ENCODE measurements around the gene ATRAID. TPM values are rescaled to one million over a fixed set of nuclear protein-coding genes. Genes with fewer than 3 reads are reported as not detected.
"Not testable (repeated sequence)": the region's sequence is repeated elsewhere in the genome, so short reads cannot be mapped to it uniquely, and the experiment has no call there.

Gene ATRAID
- total RNA-seq, 6 experiments from 2014 or later: 30.7 to 65.8 (median 35.9) TPM

- no peaks in the 10 kb centered on the region for H3K27me3 ChIP-seq
- peak in 2 of 4 donors; percentile 17 to 20 for ATAC-seq
Measured at GRCh38 chr2:27170581-27171337, 41.1 kb upstream of the ATRAID start.

GRCh38 chr2:27171351-27171848, 40.4 kb upstream of the ATRAID start:
- Histone ChIP-seq H3K27me3 (no peaks in the 10 kb centered on the region), H3K9me3 (no peaks in the 10 kb centered on the region), H3K4me3 (no peak overlapping the region), H3K4me1 (peaks cover 0 to 19% (median 8%) of the 10 kb centered on the region in 4 donors), H3K27ac (peak overlapping the region; percentile 71 to 75 (median 74)), H3K36me3 (no peaks in the 10 kb centered on the region)
- DNase-seq (peak; percentile 52 to 80 (median 56)), ATAC-seq (peak; percentile 83 to 85 (median 84))
- intact Hi-C loops (cut with DNase I): no loop called here
- no peak for TF ChIP-seq POLR2A (IDR thresholded peaks at IDR 0.05)
- TF ChIP-seq CTCF (IDR thresholded peaks at IDR 0.05): no peak
- 40% methylated on average over 8 of the region's 8 CpGs for WGBS (ENCODE audit: insufficient coverage, low coverage, low lambda C conversion rate, missing lambda C conversion rate)

More at GRCh38 chr2:27170581-27171337, 41.1 kb upstream of the ATRAID start:
- Histone ChIP-seq H3K4me1 (peaks cover 0 to 19% (median 8%) of the 10 kb centered on the region in 4 donors), H3K4me3 (no peak overlapping the region), H3K9me3 (no peaks in the 10 kb centered on the region), H3K27ac (peak overlapping the region; percentile 71 to 75 (median 74)), H3K36me3 (no peaks in the 10 kb centered on the region)
- WGBS (ENCODE audit: insufficient coverage, low coverage, low lambda C conversion rate, missing lambda C conversion rate): 83% methylated on average over 6 of the region's 6 CpGs
- TF ChIP-seq CTCF (IDR thresholded peaks at IDR 0.05) (no peak), POLR2A (IDR thresholded peaks at IDR 0.05) (no peak)
- DNase-seq: no peak
- intact Hi-C loops (cut with DNase I): no loop called here

GRCh38 chr2:27174638-27175037, 37.2 kb upstream of the ATRAID start:
- Histone ChIP-seq H3K27me3 (no peaks in the 10 kb centered on the region), H3K9me3 (no peaks in the 10 kb centered on the region), H3K36me3 (no peaks in the 10 kb centered on the region), H3K4me3 (no peak overlapping the region), H3K4me1 (peaks cover 0 to 44% (median 22%) of the 10 kb centered on the region in 4 donors), H3K27ac (no peak overlapping the region)
- TF ChIP-seq CTCF (IDR thresholded peaks at IDR 0.05): no peak
- TF ChIP-seq POLR2A (IDR thresholded peaks at IDR 0.05): no peak
- ATAC-seq (no peak), DNase-seq (no peak)
- intact Hi-C loops (cut with DNase I): no loop called here
- 70% methylated on average over 4 of the region's 6 CpGs for WGBS (ENCODE audit: insufficient coverage, low coverage, low lambda C conversion rate, missing lambda C conversion rate)

- H3K4me3 ChIP-seq: no peak overlapping the region
- H3K4me1 ChIP-seq: peaks cover 0 to 49% (median 25%) of the 10 kb centered on the region in 4 donors
- no peak overlapping the region for H3K27ac ChIP-seq
- ATAC-seq: no peak
- WGBS (ENCODE audit: insufficient coverage, low coverage, low lambda C conversion rate, missing lambda C conversion rate): 78% methylated on average over 8 of the region's 8 CpGs
- H3K9me3 ChIP-seq: no peaks in the 10 kb centered on the region
- TF ChIP-seq CTCF (IDR thresholded peaks at IDR 0.05) (no peak), POLR2A (IDR thresholded peaks at IDR 0.05) (no peak)
- H3K27me3 ChIP-seq: no peaks in the 10 kb centered on the region
- H3K36me3 ChIP-seq: no peaks in the 10 kb centered on the region
- intact Hi-C loops (cut with DNase I): no loop called here
- DNase-seq: no peak
Measured at GRCh38 chr2:27175330-27175729, 36.5 kb upstream of the ATRAID start.

- Histone ChIP-seq H3K4me1 (peaks cover 0 to 46% (median 25%) of the 10 kb centered on the region in 4 donors), H3K27ac (peak overlapping the region in 1 of 3 donors; percentile 3)
- ATAC-seq; H3K36me3 ChIP-seq; H3K4me3 ChIP-seq; H3K9me3 ChIP-seq; DNase-seq; H3K27me3 ChIP-seq; intact Hi-C loops (cut with DNase I): not testable (repeated sequence)
- WGBS (ENCODE audit: insufficient coverage, low coverage, low lambda C conversion rate, missing lambda C conversion rate): 89% methylated on average over 3 of the region's 4 CpGs
Measured at GRCh38 chr2:27175781-27176180, 36.1 kb upstream of the ATRAID start.
